Activated naive CD4-positive, alpha-beta T cell treated with anti-CD3 and anti-CD28 coated beads for 36 hours (primary cell): ENCODE data around the gene TUBB2B. TPM values are rescaled to one million over a fixed set of nuclear protein-coding genes. Genes with fewer than 3 reads are reported as not detected.

Experiments used
- total RNA-seq, 2 experiments: library from RNA; stranded (reverse); gene quantifications; one replicate each; pipeline ENCODE4 v1.2.3, GENCODE V29; 2021

Gene TUBB2B
- total RNA-seq, 2 experiments from 2014 or later = 0.12 TPM; not detected in 1

Other genes starting within 250 kb of the TUBB2B start
- 10 to 100 TPM; 18.8 to 21.1 TPM for gene NQO2, start 227.8 kb downstream of the TUBB2B start, total RNA-seq
- gene RIPK1, start 159.2 kb downstream of the TUBB2B start, total RNA-seq = 10 to 100 TPM in 1 of 2 experiments, 1 to 10 TPM in 1; 8.8 to 10.1 TPM
- 1 to 10 TPM; 6.9 to 7.5 TPM for gene BPHL, start 108.9 kb downstream of the TUBB2B start, total RNA-seq
- 1 to 10 TPM; 1.0 to 1.2 TPM for gene TUBB2A, start 70.1 kb downstream of the TUBB2B start, total RNA-seq
- gene PSMG4, start 31.3 kb upstream of the TUBB2B start, total RNA-seq = 10 to 100 TPM; 23.9 to 26.2 TPM
- 1 to 10 TPM; 1.3 to 1.4 TPM for gene SLC22A23, start 229.4 kb upstream of the TUBB2B start, total RNA-seq